Peyer's patch (tissue), 4 donors: Measurements from ENCODE around the gene MTUS2. TPM values are rescaled to one million over a fixed set of nuclear protein-coding genes. Genes with fewer than 3 reads are reported as not detected.

ENCODE experiments used
- DNase-seq, 3 donors: peaks; one replicate each; pipeline ENCODE4 v3.0.0-alpha.2; 2017 to 2019
- H3K27ac ChIP-seq, 4 donors: fragments of 200-600 bp; sonication (generic); one replicate each; pipeline ENCODE4 v1.5.1; 2016 to 2019
- H3K27me3 ChIP-seq, 2 donors: fragments of 200-600 bp; sonication (generic); one replicate each; pipeline ENCODE4 v1.5.1; 2019
- H3K36me3 ChIP-seq, 3 donors: fragments of 200-600 bp; sonication (generic); one replicate each; pipeline ENCODE4 v1.5.1; 2016 to 2019
- H3K4me1 ChIP-seq, 4 donors: fragments of 200-600 bp; sonication (generic); one replicate each; pipeline ENCODE4 v1.5.1; 2016 to 2019
- H3K4me3 ChIP-seq, 4 donors: fragments of 200-600 bp; sonication (generic); 1 replicate in 3 of 4; 2 replicates in 1 of 4; pipeline ENCODE4 v1.5.1; 2016 to 2019; ENCODE audit warnings: mild to moderate bottlenecking in 1 of 4
- H3K9me3 ChIP-seq, 4 donors: fragments of 200-600 bp; sonication (generic); one replicate each; pipeline ENCODE4 v1.5.1; 2016 to 2019; ENCODE audit warnings: mild to moderate bottlenecking in 1 of 4
- CTCF ChIP-seq, 6 experiments: fragments of 450-650 bp in 4 of 6; fragments of 200-600 bp in 2 of 6; sonication (generic) in 1 of 6; IDR thresholded peaks; one replicate each; pipeline ENCODE4 v1.5.1; 2017 to 2019; ENCODE audit warnings: antibody characterized with exemption in 6 of 6, mild to moderate bottlenecking in 3 of 6, moderate library complexity in 1 of 6
- POLR2A ChIP-seq, 2 donors: fragments of 450-650 bp; IDR thresholded peaks; one replicate each; pipeline ENCODE4 v1.5.1; 2017; ENCODE audit warnings: antibody characterized with exemption in 2 of 2, mild to moderate bottlenecking in 2 of 2, moderate library complexity in 2 of 2
- total RNA-seq, 4 donors: library from RNA; depleted of rRNA; stranded (reverse); fragments of >200 nt; gene quantifications; one replicate each; pipeline ENCODE4 v1.1.0, GENCODE V29; 2016

Gene MTUS2
- total RNA-seq, 4 donors from 2014 or later: 0.13 to 0.28 (median 0.18) TPM; not detected in 1

GRCh38 chr13:29159871-29160270, 339.7 kb downstream of the MTUS2 start:
- H3K36me3 ChIP-seq: no peaks in the 10 kb centered on the region
- H3K4me1 ChIP-seq: no peaks in the 10 kb centered on the region
- H3K4me3 ChIP-seq: no peak overlapping the region
- no peak for DNase-seq
- no peaks in the 10 kb centered on the region for H3K27me3 ChIP-seq
- H3K27ac ChIP-seq: no peak overlapping the region
- no peaks in the 10 kb centered on the region for H3K9me3 ChIP-seq
- TF ChIP-seq CTCF (IDR thresholded peaks at IDR 0.05) (no peak), POLR2A (IDR thresholded peaks at IDR 0.05) (no peak)

GRCh38 chr13:29160862-29161261, 340.7 kb downstream of the MTUS2 start:
- DNase-seq: no peak
- no peaks in the 10 kb centered on the region for H3K27me3 ChIP-seq
- TF ChIP-seq CTCF (IDR thresholded peaks at IDR 0.05) (no peak), POLR2A (IDR thresholded peaks at IDR 0.05) (no peak)
- H3K4me3 ChIP-seq: no peak overlapping the region
- no peaks in the 10 kb centered on the region for H3K9me3 ChIP-seq
- no peaks in the 10 kb centered on the region for H3K36me3 ChIP-seq
- H3K4me1 ChIP-seq: no peaks in the 10 kb centered on the region
- H3K27ac ChIP-seq: no peak overlapping the region

- no peaks in the 10 kb centered on the region for H3K4me1 ChIP-seq
- H3K9me3 ChIP-seq: no peaks in the 10 kb centered on the region
- TF ChIP-seq POLR2A (IDR thresholded peaks at IDR 0.05) (no peak), CTCF (IDR thresholded peaks at IDR 0.05) (no peak)
- H3K36me3 ChIP-seq: no peaks in the 10 kb centered on the region
- H3K27ac ChIP-seq: no peak overlapping the region
- no peak overlapping the region for H3K4me3 ChIP-seq
- no peak for DNase-seq
- no peaks in the 10 kb centered on the region for H3K27me3 ChIP-seq
Observed at GRCh38 chr13:29161676-29162075, 341.5 kb downstream of the MTUS2 start.

- no peaks in the 10 kb centered on the region for H3K36me3 ChIP-seq
- no peak overlapping the region for H3K27ac ChIP-seq
- no peak for TF ChIP-seq CTCF (IDR thresholded peaks at IDR 0.05)
- no peak for TF ChIP-seq POLR2A (IDR thresholded peaks at IDR 0.05)
- H3K4me3 ChIP-seq: no peak overlapping the region
- no peaks in the 10 kb centered on the region for H3K9me3 ChIP-seq
- DNase-seq: no peak
- no peaks in the 10 kb centered on the region for H3K27me3 ChIP-seq
- H3K4me1 ChIP-seq: no peaks in the 10 kb centered on the region
Observed at GRCh38 chr13:29162638-29163235, 342.6 kb downstream of the MTUS2 start.

- H3K36me3 ChIP-seq: no peaks in the 10 kb centered on the region
- no peak for DNase-seq
- H3K9me3 ChIP-seq: no peaks in the 10 kb centered on the region
- no peaks in the 10 kb centered on the region for H3K4me1 ChIP-seq
- H3K4me3 ChIP-seq: no peak overlapping the region
- no peaks in the 10 kb centered on the region for H3K27me3 ChIP-seq
- no peak overlapping the region for H3K27ac ChIP-seq
- TF ChIP-seq CTCF (IDR thresholded peaks at IDR 0.05): no peak
- TF ChIP-seq POLR2A (IDR thresholded peaks at IDR 0.05): no peak
Observed at GRCh38 chr13:29164116-29164515, 344.0 kb downstream of the MTUS2 start.

- no peaks in the 10 kb centered on the region for H3K4me1 ChIP-seq
- TF ChIP-seq POLR2A (IDR thresholded peaks at IDR 0.05) (no peak), CTCF (IDR thresholded peaks at IDR 0.05) (no peak)
- DNase-seq: no peak
- H3K36me3 ChIP-seq: no peaks in the 10 kb centered on the region
- no peaks in the 10 kb centered on the region for H3K9me3 ChIP-seq
- H3K27ac ChIP-seq: no peak overlapping the region
- no peak overlapping the region for H3K4me3 ChIP-seq
- H3K27me3 ChIP-seq: no peaks in the 10 kb centered on the region
Observed at GRCh38 chr13:29165216-29165615, 345.1 kb downstream of the MTUS2 start.
